Neural cell (in vitro differentiated cells): ENCODE results near the gene REPIN1.

ENCODE experiments used
- RAD21 ChIP-seq: fragments of 450-650 bp; conservative IDR thresholded peaks from 2 replicates; pipeline ENCODE4 v1.6.1; 2014; ENCODE audit warnings: antibody characterized with exemption, mild to moderate bottlenecking, moderate library complexity
- TF ChIP-seq, protein P1 (sequence below): fragments of 450-650 bp; IDR thresholded peaks from 2 replicates; pipeline ENCODE4 v1.5.1; 2014; ENCODE audit warnings: antibody characterized with exemption, mild to moderate bottlenecking, moderate library complexity; ENCODE audit not compliant: poor library complexity, severe bottlenecking
- TF ChIP-seq, protein P2 (sequence below): IDR thresholded peaks from 2 replicates; pipeline ENCODE4 v1.6.1; 2012; ENCODE audit warnings: borderline replicate concordance

GRCh38 chr7:150344299-150344698, 24.3 kb upstream of the REPIN1 start:
- TF ChIP-seq, protein P1, sequence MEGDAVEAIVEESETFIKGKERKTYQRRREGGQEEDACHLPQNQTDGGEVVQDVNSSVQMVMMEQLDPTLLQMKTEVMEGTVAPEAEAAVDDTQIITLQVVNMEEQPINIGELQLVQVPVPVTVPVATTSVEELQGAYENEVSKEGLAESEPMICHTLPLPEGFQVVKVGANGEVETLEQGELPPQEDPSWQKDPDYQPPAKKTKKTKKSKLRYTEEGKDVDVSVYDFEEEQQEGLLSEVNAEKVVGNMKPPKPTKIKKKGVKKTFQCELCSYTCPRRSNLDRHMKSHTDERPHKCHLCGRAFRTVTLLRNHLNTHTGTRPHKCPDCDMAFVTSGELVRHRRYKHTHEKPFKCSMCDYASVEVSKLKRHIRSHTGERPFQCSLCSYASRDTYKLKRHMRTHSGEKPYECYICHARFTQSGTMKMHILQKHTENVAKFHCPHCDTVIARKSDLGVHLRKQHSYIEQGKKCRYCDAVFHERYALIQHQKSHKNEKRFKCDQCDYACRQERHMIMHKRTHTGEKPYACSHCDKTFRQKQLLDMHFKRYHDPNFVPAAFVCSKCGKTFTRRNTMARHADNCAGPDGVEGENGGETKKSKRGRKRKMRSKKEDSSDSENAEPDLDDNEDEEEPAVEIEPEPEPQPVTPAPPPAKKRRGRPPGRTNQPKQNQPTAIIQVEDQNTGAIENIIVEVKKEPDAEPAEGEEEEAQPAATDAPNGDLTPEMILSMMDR = no peak
- TF ChIP-seq RAD21 = no peak
- TF ChIP-seq, protein P2, sequence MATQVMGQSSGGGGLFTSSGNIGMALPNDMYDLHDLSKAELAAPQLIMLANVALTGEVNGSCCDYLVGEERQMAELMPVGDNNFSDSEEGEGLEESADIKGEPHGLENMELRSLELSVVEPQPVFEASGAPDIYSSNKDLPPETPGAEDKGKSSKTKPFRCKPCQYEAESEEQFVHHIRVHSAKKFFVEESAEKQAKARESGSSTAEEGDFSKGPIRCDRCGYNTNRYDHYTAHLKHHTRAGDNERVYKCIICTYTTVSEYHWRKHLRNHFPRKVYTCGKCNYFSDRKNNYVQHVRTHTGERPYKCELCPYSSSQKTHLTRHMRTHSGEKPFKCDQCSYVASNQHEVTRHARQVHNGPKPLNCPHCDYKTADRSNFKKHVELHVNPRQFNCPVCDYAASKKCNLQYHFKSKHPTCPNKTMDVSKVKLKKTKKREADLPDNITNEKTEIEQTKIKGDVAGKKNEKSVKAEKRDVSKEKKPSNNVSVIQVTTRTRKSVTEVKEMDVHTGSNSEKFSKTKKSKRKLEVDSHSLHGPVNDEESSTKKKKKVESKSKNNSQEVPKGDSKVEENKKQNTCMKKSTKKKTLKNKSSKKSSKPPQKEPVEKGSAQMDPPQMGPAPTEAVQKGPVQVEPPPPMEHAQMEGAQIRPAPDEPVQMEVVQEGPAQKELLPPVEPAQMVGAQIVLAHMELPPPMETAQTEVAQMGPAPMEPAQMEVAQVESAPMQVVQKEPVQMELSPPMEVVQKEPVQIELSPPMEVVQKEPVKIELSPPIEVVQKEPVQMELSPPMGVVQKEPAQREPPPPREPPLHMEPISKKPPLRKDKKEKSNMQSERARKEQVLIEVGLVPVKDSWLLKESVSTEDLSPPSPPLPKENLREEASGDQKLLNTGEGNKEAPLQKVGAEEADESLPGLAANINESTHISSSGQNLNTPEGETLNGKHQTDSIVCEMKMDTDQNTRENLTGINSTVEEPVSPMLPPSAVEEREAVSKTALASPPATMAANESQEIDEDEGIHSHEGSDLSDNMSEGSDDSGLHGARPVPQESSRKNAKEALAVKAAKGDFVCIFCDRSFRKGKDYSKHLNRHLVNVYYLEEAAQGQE = no peak
